HCT116 (cell line): Measurements from ENCODE around the gene LRRC75A.

Source experiments
- CBX3 ChIP-seq: IDR thresholded peaks from 2 replicates; pipeline ENCODE4 v1.6.1; 2012; ENCODE audit warnings: low read depth
- CTCF ChIP-seq, 3 experiments: fragments of 200-600 bp in 1 of 3; sonication (generic) in 1 of 3; IDR thresholded peaks in 2 of 3; conservative IDR thresholded peaks in 1 of 3; 2 replicates each; pipeline ENCODE4 v1.5.1; 2012 to 2017; ENCODE audit warnings: low read depth in 2 of 3, low read length in 2 of 3, antibody characterized with exemption in 1 of 3, borderline replicate concordance in 1 of 3, control low read depth in 1 of 3, mild to moderate bottlenecking in 1 of 3, mixed read lengths in 1 of 3, mixed run types in 1 of 3, moderate library complexity in 1 of 3; ENCODE audit not compliant: insufficient read depth in 1 of 3
- EGR1 ChIP-seq: IDR thresholded peaks from 2 replicates; pipeline ENCODE4 v1.6.1; 2012; ENCODE audit warnings: low read depth
- ELF1 ChIP-seq: IDR thresholded peaks from 2 replicates; pipeline ENCODE4 v1.6.1; 2012; ENCODE audit warnings: low read depth, borderline replicate concordance
- EZH2 ChIP-seq: fragments of 200-600 bp; sonication (generic); IDR thresholded peaks from 2 replicates; pipeline ENCODE4 v1.6.1; 2017; ENCODE audit warnings: antibody characterized with exemption, mixed run types
- JUND ChIP-seq: IDR thresholded peaks from 2 replicates; pipeline ENCODE4 v1.6.1; 2012
- MAX ChIP-seq: IDR thresholded peaks from 2 replicates; pipeline ENCODE4 v1.6.1; 2012
- POLR2A ChIP-seq: IDR thresholded peaks from 2 replicates; pipeline ENCODE4 v1.7.0; 2011; ENCODE audit warnings: borderline replicate concordance; ENCODE audit not compliant: insufficient read depth, insufficient read length; ENCODE audit errors: extremely low read depth
- POLR2AphosphoS5 ChIP-seq: IDR thresholded peaks from 2 replicates; pipeline ENCODE4 v1.6.1; 2011; ENCODE audit warnings: mild to moderate bottlenecking, low read depth, low read length, moderate library complexity
- SIN3A ChIP-seq: IDR thresholded peaks from 2 replicates; pipeline ENCODE4 v1.6.1; 2012; ENCODE audit warnings: low read depth
- SRF ChIP-seq: IDR thresholded peaks from 2 replicates; pipeline ENCODE4 v1.6.1; 2012; ENCODE audit warnings: low read depth
- ZBTB33 ChIP-seq: IDR thresholded peaks from 2 replicates; pipeline ENCODE4 v1.6.1; 2011; ENCODE audit warnings: mild to moderate bottlenecking, low read length, moderate library complexity; ENCODE audit not compliant: insufficient replicate concordance; ENCODE audit errors: extremely low read depth
- ZFX ChIP-seq: fragments of 450-650 bp; IDR thresholded peaks from 2 replicates; pipeline ENCODE4 v1.6.1; 2017
- ZNF274 ChIP-seq: fragments of 200-500 bp; sonication (Bioruptor generic); IDR thresholded peaks from 2 replicates; pipeline ENCODE4 v1.6.1; 2014; ENCODE audit warnings: mild to moderate bottlenecking, low read depth, low read length, inconsistent platforms

- TF ChIP-seq EZH2 (no peak), ZNF274 (no peak), ZBTB33 (no peak), POLR2A (no peak), CTCF (IDR thresholded peaks at IDR 0.05 in 2 of 3, conservative IDR thresholded peaks at IDR 0.05 in 1 of 3; ENCODE audit: borderline replicate concordance in 1 of 3, insufficient read depth in 1 of 3, low read depth in 2 of 3, low read length in 2 of 3) (no peak), JUND (no peak), SIN3A (no peak), MAX (no peak), SRF (no peak), EGR1 (no peak), CBX3 (no peak), POLR2AphosphoS5 (no peak), ELF1 (no peak), ZFX (no peak)
These were observed 73.9 kb downstream of the LRRC75A start for GRCh38 chr17:16417896-16418684.
